GM21367 (cell line): Measurements from ENCODE around the gene OAS1.

ENCODE experiments used
- ATAC-seq: cut with Tn5 transposase; IDR thresholded peaks from one replicate; pipeline ENCODE4 v1.9.1; 2021; ENCODE audit not compliant: unreplicated experiment

OAS1 gene

DNA sequence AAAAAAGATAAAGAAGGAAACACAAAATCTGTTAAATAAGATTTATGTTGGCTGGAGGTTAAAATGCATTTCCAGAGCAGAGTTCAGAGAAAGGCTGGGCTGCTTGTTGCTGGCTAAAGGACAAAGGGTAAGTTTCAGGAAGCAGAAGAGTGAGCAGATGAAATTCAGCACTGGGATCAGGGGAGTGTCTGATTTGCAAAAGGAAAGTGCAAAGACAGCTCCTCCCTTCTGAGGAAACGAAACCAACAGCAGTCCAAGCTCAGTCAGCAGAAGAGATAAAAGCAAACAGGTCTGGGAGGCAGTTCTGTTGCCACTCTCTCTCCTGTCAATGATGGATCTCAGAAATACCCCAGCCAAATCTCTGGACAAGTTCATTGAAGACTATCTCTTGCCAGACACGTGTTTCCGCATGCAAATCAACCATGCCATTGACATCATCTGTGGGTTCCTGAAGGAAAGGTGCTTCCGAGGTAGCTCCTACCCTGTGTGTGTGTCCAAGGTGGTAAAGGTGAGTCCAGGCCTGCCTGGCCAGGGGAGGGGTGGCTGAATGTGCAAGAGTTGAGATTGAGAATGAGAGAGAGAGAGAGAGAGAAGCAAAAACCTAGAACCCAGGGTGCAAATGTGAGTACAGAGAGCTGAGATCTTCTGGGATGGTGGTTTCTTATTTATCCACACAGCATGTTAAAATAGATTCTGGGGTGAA, at the start of gene OAS1:
Gene OAS1, plus strand, starts transcription at position 251 of the 703 bp plus-strand sequence. Its CDS starts 78 bp downstream, at position 329.
- peak; percentile 68 for ATAC-seq

DNA sequence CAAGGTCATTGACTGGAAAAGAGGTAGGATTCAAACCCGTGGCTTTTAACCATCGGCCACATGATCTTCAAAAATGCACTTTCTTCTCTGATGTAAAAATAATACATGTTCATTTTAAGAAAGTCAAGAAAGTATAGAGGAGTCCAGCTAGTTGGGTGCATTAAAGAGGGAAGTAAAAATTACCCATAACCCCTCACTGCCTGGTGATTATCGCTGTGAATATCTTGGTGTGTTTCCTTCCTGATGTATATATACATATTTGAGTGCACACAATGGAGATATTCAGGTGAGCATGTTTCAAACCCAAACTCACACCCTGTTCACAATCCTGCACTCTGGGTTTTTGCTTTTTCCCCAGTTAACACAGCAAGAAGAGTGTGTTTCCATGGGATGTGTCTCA, 47.5 kb upstream of the OAS1 start:
- no peak for ATAC-seq

GRCh38 chr12:112860181-112860580, 46.6 kb upstream of the OAS1 start:
- ATAC-seq, result no peak

DNA sequence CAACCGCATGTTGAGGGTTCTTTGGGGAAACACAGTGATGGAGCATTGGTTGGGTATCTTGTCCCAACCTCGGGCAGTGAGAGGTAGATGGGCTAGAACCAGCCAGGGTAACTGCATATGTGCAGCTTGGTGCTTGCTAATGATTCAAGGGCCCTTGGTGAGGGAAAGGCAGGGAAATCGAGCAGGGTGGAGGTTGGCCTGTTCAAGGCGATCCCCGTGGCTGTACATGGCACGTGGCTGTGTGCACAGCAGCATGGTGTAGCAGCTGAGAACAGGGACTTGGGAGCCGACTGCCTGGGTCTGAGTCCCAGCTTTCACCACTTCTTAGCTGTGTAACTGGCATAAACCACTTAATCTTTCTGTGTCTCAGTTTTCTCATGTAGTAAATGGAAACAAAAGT, 45.5 kb upstream of the OAS1 start:
- ATAC-seq, result no peak

DNA sequence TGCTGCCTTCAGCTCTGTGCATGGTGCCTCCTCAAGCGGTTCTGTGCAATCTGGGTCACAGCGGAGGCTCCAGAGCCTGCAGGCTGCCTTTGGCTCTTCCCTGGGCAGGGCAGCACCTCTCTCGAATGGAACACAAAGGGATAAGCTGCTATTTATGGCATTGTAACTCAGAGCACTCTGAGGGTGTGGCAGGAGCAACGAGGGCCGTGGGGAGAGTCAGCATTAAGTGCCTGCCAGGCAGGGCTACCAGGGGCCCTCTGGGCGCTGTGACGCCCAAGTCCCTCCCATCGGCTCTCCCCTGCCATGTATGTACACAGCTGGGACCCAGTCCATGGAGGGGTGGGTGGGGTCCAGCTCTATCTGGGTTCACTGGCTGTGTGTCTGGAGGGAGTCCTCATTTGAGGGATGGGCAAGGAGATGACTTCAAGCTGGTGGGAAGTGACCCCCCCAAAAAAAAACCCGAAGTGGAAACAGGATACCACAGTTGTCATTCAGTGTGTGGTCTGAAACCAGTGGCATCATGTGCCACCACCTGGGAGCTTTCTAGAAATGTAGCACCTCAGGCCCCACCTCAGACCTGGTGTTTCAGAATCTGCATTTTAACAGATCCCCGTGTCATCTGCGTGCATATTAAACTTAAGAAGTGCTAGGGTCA, 44.0 kb upstream of the OAS1 start:
- no peak for ATAC-seq

DNA sequence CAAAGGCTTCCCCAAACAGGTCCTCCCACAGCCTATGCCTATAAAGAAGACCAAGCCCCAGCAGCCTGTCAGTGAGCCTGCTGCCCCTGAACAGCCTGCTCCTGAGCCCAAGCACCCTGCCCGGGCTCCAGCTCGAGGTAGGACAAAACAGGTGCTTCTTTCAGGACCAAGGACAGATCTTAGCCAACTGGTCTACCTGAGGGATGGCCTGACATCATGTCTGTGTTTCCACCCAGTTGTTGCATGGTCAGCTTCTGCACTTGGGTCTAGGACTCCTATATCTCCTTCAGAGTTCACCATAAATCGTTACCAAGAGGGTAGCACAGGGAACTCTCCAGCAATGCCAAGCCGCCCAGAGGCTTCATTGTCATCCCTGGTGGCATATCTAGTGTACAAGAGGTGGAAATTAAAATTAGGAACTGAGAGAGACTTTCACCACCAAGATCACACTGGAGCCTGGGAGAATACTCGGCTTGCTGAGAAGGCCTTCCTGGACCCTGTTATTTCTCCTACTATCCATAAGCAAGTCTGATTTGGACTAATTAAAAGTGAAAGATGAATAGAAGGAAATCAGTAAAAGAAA, 38.2 kb upstream of the OAS1 start:
- no peak for ATAC-seq

- no peak for ATAC-seq
These were observed 37.7 kb upstream of the OAS1 start for GRCh38 chr12:112869091-112869490.

DNA sequence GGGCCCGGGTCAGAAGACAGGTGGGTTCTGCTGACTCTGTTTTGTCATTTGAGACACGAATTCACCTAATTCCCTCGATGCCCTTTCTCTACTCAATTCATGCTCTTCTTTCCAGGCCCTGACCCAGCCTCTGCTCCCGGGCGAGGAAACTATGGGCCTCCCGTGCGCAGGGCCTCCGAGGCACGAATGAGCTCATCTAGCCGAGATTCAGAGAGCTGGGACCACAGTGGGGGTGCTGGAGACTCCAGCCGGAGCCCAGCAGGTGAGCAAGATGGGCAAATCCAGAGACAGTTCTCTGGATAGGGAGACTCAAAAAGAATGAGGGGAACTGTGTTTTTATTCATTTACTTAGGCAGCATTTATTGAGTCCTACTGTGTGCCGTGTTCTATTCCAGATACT, 37.0 kb upstream of the OAS1 start:
- no peak for ATAC-seq

- no peak for ATAC-seq
These were observed 36.3 kb upstream of the OAS1 start for GRCh38 chr12:112870267-112870980.

- ATAC-seq, result no peak
These were observed 31.2 kb upstream of the OAS1 start for GRCh38 chr12:112875608-112876007.

DNA sequence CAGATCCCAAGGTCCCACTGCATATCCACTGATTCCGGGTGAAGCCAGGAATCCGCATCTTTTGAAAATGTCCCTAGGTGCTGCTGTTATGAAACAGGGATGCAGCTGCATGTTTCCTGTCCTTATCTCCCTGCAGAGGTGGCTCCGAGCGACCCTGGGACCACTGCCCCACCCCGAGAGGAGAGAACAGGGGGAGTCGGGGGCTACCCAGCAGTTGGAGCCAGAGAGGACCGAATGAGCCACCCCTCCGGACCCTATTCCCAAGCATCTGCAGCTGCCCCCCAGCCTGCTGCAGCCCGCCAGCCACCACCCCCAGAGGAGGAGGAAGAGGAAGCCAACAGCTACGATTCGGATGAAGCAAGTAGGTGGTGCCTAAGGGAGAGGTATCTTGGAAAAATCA, 30.3 kb upstream of the OAS1 start:
- no peak for ATAC-seq

DNA sequence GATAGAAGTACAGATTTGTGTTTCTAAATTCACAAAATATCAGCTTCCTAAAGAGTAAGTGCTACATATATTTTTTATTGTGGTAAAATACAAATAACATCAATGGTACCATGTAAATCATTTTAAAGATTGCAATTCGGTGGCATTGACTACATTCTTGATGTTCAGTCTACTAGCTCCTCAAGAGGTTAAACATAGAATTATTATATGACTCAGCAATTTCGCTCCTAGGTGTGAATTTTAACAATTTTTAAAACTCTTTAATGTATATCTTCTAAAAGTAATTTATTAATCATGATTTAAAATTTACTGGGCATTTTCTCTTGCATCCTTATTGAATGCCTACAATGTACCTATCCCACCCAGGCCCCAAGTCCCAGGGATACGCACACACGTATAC, 29.8 kb upstream of the OAS1 start:
- ATAC-seq, result no peak

DNA sequence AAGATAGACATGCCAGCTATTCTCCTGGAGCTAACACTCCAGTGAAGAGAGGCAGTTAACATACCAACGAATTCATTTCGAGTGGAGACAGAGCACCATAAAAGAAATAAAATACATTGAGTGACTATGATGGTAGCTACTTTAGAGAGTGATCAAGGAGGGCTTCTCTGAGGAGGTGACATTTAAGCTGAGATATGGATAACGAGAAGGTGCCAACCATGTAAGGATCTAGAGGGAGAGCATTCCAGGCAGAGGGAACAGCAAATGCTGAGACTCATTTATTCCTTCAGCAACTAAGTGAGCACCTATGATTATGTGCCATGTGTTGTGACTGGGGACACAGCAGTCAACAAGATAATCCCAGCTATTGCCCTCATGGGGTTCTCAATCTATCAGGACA, 28.3 kb upstream of the OAS1 start:
- ATAC-seq, result no peak

- no peak for ATAC-seq
These were observed 27.5 kb upstream of the OAS1 start for GRCh38 chr12:112879191-112879705.

GRCh38 chr12:112881602-112882001, 25.2 kb upstream of the OAS1 start:
- no peak for ATAC-seq

GRCh38 chr12:112885236-112885635, 21.5 kb upstream of the OAS1 start:
- ATAC-seq, result no peak

GRCh38 chr12:112887550-112887949, 19.2 kb upstream of the OAS1 start:
- no peak for ATAC-seq

- no peak for ATAC-seq
These were observed 15.4 kb upstream of the OAS1 start for GRCh38 chr12:112891093-112892024.

DNA sequence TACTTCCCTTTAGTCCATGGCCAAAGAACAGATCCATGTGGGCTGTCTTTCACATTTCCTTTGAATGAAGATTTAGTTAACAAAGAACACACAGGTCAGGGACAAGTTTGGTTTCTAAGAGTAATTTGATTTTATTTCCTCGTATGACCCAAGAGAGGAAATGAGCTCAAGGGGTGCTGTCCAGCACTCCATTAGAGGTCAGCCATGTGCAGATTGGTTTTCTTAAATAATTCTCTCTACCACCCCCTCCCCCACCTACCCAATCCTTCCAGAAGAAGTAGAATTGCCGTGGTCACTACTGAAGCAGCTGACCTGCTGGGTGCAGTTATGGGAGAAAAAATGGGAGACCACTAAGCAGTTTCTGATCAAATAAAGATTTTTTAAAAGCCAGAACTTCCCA, 13.9 kb upstream of the OAS1 start:
- no peak for ATAC-seq

GRCh38 chr12:112894128-112894527, 12.6 kb upstream of the OAS1 start:
- no peak for ATAC-seq
